ENCODE results near the gene SLC17A9.

The SLC17A9 gene

DNA sequence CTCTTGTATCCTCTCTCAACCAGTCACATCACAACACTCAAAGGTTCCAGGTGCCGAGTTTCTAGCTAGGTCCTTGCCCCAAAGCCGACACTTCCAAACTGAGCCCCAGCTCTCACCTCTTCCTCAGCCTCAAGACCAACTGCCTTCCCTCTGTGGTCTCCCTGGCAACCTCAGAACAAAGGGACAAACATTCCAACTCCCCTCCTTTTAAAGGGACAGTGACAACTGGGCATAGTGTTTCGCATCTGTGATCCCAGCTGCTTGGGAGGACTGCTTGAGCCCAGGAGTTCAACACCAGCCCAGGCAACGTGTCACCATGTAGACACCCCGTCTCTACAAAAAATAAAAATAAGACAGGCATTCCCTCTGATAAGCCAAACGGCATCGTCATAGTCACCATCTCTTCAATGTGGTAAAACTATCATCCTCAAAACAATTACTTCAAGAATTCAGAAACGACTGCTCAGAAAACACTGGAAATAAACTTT, 37.5 kb upstream of the SLC17A9 start:
- TF ChIP-seq ZFX (IDR thresholded peaks at IDR 0.05) = no peak
- TF ChIP-seq, protein P1, sequence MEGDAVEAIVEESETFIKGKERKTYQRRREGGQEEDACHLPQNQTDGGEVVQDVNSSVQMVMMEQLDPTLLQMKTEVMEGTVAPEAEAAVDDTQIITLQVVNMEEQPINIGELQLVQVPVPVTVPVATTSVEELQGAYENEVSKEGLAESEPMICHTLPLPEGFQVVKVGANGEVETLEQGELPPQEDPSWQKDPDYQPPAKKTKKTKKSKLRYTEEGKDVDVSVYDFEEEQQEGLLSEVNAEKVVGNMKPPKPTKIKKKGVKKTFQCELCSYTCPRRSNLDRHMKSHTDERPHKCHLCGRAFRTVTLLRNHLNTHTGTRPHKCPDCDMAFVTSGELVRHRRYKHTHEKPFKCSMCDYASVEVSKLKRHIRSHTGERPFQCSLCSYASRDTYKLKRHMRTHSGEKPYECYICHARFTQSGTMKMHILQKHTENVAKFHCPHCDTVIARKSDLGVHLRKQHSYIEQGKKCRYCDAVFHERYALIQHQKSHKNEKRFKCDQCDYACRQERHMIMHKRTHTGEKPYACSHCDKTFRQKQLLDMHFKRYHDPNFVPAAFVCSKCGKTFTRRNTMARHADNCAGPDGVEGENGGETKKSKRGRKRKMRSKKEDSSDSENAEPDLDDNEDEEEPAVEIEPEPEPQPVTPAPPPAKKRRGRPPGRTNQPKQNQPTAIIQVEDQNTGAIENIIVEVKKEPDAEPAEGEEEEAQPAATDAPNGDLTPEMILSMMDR (conservative IDR thresholded peaks at IDR 0.05) = no peak
- no peak overlapping the region for H3K27ac ChIP-seq

DNA sequence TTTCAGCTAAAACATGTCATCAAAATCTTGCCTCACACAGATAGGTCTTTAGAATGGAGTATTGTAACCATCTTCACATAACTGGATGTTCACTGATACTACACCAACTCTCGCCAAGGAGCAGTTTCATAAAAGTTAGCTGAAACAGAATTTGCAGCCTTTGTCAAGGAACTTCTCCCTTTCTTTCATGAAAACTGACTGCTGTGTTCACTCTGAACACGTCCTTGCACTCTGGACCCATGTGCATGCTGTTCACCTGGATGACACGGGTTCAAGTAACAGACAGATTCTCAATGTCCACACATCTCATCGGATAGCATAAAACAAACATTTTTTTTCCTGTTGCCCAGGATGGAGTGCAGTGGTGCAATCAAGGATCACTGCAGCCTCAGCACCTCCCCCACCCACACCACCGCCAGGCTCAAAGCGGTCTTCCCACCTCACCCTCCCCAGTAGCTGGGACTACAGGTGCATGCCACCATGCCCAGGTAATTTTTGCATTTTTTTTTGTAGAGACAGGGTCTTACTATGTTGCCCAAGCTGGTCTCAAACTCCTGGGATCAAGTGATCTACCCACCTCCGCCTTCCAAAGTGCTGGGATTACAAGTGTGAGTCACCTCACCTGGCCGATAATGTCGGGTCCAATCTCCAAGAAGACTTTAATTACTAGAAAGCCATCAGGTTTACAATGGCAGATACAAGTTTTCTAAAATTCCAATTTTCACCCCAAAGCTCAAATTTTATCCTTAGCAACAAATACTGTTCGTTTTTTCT, 35.6 kb upstream of the SLC17A9 start:
- TF ChIP-seq, protein P1 (conservative IDR thresholded peaks at IDR 0.05) = no peak
- no peak for TF ChIP-seq ZFX (IDR thresholded peaks at IDR 0.05)
- peak overlapping the region; percentile 63 for H3K27ac ChIP-seq

DNA sequence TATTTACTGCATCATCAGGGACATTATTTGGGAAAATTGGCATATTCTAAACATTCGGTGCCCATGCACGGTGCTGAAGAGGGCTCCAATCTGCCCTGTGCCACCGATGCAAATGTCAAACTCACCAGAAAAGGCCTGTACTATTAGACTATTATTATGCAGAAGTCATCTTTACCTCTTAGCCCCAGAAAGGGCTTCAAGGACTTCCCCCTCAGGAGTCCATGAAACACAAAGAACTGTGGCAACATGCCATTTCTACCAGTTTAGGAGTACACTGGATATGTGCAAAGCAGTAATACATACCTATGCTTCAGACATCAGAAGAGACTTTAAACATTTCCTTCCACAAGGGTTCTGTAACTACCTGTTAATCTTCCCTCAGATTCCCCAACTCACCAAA, 34.8 kb upstream of the SLC17A9 start:
- peak overlapping the region; percentile 63 for H3K27ac ChIP-seq
- TF ChIP-seq, protein P1 (conservative IDR thresholded peaks at IDR 0.05) = no peak
- TF ChIP-seq ZFX (IDR thresholded peaks at IDR 0.05) = no peak

DNA sequence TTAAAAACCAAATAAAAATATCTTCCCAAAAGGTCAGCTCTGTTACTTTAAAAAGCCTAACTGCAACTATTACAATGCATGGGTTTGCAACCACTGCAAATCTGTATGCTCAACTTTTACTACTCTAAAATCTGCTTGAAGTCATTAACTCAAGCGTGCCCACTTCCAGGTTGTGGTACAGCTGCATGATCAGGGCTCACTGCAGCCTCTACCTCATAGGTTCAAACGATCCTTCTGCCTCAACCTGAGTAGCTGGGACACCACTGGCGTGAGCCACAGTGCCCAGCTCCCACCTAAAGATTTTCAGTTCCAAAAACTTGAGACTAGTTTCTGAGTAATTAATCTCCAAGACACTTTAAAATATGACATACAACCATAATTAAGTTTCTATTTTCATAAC, 34.4 kb upstream of the SLC17A9 start:
- TF ChIP-seq ZFX (IDR thresholded peaks at IDR 0.05) = no peak
- TF ChIP-seq, protein P1 (conservative IDR thresholded peaks at IDR 0.05) = no peak
- no peak overlapping the region for H3K27ac ChIP-seq

DNA sequence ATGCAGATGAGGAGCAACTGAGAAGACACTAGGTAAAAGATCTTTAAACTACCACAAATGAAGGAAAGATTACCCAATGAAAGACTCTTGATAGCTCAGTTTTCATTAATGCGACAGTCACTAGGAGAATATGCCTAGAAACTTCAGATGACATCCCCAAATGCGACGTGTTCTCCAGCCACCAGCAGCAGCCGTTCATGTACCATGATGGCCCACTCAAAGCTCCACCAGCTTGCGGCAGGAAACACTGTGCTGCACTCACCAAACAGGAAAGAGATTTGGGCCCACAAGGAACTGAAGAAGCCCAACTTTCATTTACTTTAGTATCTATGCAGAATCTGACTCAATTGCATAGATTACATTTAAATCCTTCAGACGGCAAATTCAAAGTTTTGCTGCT, 33.7 kb upstream of the SLC17A9 start:
- no peak overlapping the region for H3K27ac ChIP-seq
- TF ChIP-seq ZFX (IDR thresholded peaks at IDR 0.05) = no peak
- TF ChIP-seq, protein P1 (conservative IDR thresholded peaks at IDR 0.05) = no peak

DNA sequence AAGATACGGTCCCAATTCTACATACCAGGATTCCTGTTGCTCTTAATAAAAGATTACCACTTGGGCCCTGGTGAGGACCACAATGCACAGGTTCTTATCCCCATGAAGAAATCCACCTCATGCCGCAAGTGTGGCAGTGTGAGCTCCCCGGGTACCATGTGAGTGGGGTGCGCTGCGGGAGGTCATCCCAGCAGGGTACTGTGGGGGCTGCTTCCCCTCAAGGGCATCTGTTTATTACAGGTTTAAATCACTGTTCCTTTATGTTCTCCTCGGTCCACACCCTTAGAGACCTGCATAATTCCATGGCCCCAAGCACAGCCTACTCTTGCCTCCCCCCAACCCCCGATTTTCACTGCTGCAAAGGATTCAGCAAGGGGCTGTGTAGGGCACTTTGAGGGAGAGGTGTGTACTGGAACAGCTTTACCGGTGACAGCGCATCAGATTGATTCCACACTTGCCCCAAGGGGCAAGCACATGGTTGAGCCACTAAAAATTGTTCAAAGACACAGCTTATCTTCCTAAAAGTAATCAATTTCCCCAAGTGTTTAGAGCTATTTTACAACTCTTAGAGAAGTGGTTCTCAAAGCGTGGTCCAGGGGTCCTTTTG, 32.4 kb upstream of the SLC17A9 start:
- no peak for TF ChIP-seq ZFX (IDR thresholded peaks at IDR 0.05)
- TF ChIP-seq, protein P1 (conservative IDR thresholded peaks at IDR 0.05) = no peak
- no peak overlapping the region for H3K27ac ChIP-seq

DNA sequence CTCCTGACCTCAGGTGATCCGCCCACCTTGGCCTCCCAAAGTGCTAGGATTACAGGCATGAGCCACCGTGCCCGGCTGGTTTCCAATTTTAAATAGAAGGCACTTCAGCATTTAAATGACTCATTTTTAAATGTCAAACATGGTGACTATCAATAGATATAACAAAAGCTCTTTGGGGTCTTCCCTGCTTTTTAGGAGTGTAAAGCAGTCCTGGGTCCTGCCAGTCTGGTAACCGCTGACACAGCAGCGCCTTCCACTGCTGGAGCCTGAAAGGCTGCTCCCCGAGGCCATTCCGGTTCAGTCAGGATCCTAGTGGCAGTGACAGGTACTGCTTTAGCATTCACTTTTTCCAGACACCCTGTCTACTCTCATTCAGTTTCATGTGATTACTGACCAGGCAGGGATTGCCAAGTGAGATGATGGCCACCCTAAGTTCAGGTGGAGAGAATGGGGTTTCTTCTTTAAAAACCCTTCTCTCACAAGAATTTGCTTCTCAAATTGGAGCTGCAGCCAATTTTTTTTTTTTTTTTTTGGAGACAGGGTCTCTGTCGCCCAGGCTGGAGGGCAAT, 31.3 kb upstream of the SLC17A9 start:
- TF ChIP-seq, protein P1 (conservative IDR thresholded peaks at IDR 0.05) = peak; percentile 81
- no peak for TF ChIP-seq ZFX (IDR thresholded peaks at IDR 0.05)
- peak overlapping the region; percentile 5; the same call in 1 of the 2 replicates for H3K27ac ChIP-seq

Data from C4-2B (cell line).